ENCODE measurements around the gene CARD10.
A peak's percentile ranks its signal among the peaks of the same experiment; 100 is the strongest.
"Not testable (repeated sequence)": the region's sequence is repeated elsewhere in the genome, so short reads cannot be mapped to it uniquely, and the experiment has no call there.

CARD10 gene

GRCh38 chr22:37472418-37473006, 46.7 kb downstream of the CARD10 start:
- H3K79me2 ChIP-seq (ENCODE audit: low read length), result no peaks in the 10 kb centered on the region
- H4K20me1 ChIP-seq (ENCODE audit: insufficient read depth, low read length), result peaks cover 9% of the 10 kb centered on the region; the same call in 1 of the 2 replicates
- no peaks in the 10 kb centered on the region for H3K4me1 ChIP-seq (ENCODE audit: low read length)
- H3K4me3 ChIP-seq (ENCODE audit: low read length), result no peak overlapping the region
- no peaks in the 10 kb centered on the region for H3K27me3 ChIP-seq (ENCODE audit: low read depth, low read length)
- H2AFZ ChIP-seq (ENCODE audit: low read depth, low read length), result no peak overlapping the region
- no peak overlapping the region for H3K27ac ChIP-seq (ENCODE audit: low read length)
- peaks cover 60% of the 10 kb centered on the region for H3K36me3 ChIP-seq (replicated peaks; ENCODE audit: low read depth, low read length)
- no peaks in the 10 kb centered on the region for H3K9me3 ChIP-seq (ENCODE audit: insufficient read depth, low read length)
- H3K4me2 ChIP-seq (ENCODE audit: low read length), result no peak overlapping the region
- H3K9ac ChIP-seq (ENCODE audit: low read length), result no peak overlapping the region
- peak; percentile 85 for TF ChIP-seq CTCF (IDR thresholded peaks at IDR 0.05; ENCODE audit: low read depth, low read length)
- TF ChIP-seq EZH2phosphoT487 (IDR thresholded peaks at IDR 0.05; ENCODE audit: low read depth), result no peak

GRCh38 chr22:37471727-37472417, 47.3 kb downstream of the CARD10 start:
- Histone ChIP-seq H3K9ac (ENCODE audit: low read length) (no peak overlapping the region), H3K4me3 (ENCODE audit: low read length) (no peak overlapping the region), H3K36me3 (replicated peaks; ENCODE audit: low read depth, low read length) (peaks cover 57% of the 10 kb centered on the region), H3K79me2 (ENCODE audit: low read length) (no peaks in the 10 kb centered on the region), H4K20me1 (ENCODE audit: insufficient read depth, low read length) (peaks cover 13% of the 10 kb centered on the region; the same call in 1 of the 2 replicates), H2AFZ (ENCODE audit: low read depth, low read length) (no peak overlapping the region), H3K9me3 (ENCODE audit: insufficient read depth, low read length) (no peaks in the 10 kb centered on the region), H3K27me3 (ENCODE audit: low read depth, low read length) (no peaks in the 10 kb centered on the region), H3K27ac (ENCODE audit: low read length) (no peak overlapping the region), H3K4me2 (ENCODE audit: low read length) (no peak overlapping the region), H3K4me1 (ENCODE audit: low read length) (no peaks in the 10 kb centered on the region)
- no peak for TF ChIP-seq CTCF (IDR thresholded peaks at IDR 0.05; ENCODE audit: low read depth, low read length)
- no peak for TF ChIP-seq EZH2phosphoT487 (IDR thresholded peaks at IDR 0.05; ENCODE audit: low read depth)

GRCh38 chr22:37470087-37470445, 49.1 kb downstream of the CARD10 start:
- Histone ChIP-seq H4K20me1 (ENCODE audit: insufficient read depth, low read length) (peaks cover 13% of the 10 kb centered on the region; the same call in 1 of the 2 replicates), H3K27me3 (ENCODE audit: low read depth, low read length) (no peaks in the 10 kb centered on the region), H3K4me3 (ENCODE audit: low read length) (no peak overlapping the region), H2AFZ (ENCODE audit: low read depth, low read length) (no peak overlapping the region), H3K4me2 (ENCODE audit: low read length) (no peak overlapping the region), H3K27ac (ENCODE audit: low read length) (no peak overlapping the region), H3K36me3 (replicated peaks; ENCODE audit: low read depth, low read length) (peaks cover 60% of the 10 kb centered on the region), H3K9me3 (ENCODE audit: insufficient read depth, low read length) (no peaks in the 10 kb centered on the region), H3K79me2 (ENCODE audit: low read length) (no peaks in the 10 kb centered on the region), H3K4me1 (ENCODE audit: low read length) (peaks cover 4% of the 10 kb centered on the region), H3K9ac (ENCODE audit: low read length) (no peak overlapping the region)
- no peak for TF ChIP-seq CTCF (IDR thresholded peaks at IDR 0.05; ENCODE audit: low read depth, low read length)
- no peak for TF ChIP-seq EZH2phosphoT487 (IDR thresholded peaks at IDR 0.05; ENCODE audit: low read depth)

GRCh38 chr22:37469416-37470086, 49.7 kb downstream of the CARD10 start:
- no peak overlapping the region for H3K4me2 ChIP-seq (ENCODE audit: low read length)
- no peak overlapping the region for H3K4me3 ChIP-seq (ENCODE audit: low read length)
- no peak overlapping the region for H2AFZ ChIP-seq (ENCODE audit: low read depth, low read length)
- peaks cover 9% of the 10 kb centered on the region for H3K4me1 ChIP-seq (ENCODE audit: low read length)
- H3K36me3 ChIP-seq (replicated peaks; ENCODE audit: low read depth, low read length), result peaks cover 58% of the 10 kb centered on the region
- H3K27ac ChIP-seq (ENCODE audit: low read length), result no peak overlapping the region
- TF ChIP-seq EZH2phosphoT487 (IDR thresholded peaks at IDR 0.05; ENCODE audit: low read depth) (no peak), CTCF (IDR thresholded peaks at IDR 0.05; ENCODE audit: low read depth, low read length) (no peak)
- no peaks in the 10 kb centered on the region for H3K79me2 ChIP-seq (ENCODE audit: low read length)
- H3K9ac ChIP-seq (ENCODE audit: low read length), result no peak overlapping the region
- H4K20me1 ChIP-seq (ENCODE audit: insufficient read depth, low read length), result peaks cover 14% of the 10 kb centered on the region; the same call in 1 of the 2 replicates
- no peaks in the 10 kb centered on the region for H3K27me3 ChIP-seq (ENCODE audit: low read depth, low read length)
- no peaks in the 10 kb centered on the region for H3K9me3 ChIP-seq (ENCODE audit: insufficient read depth, low read length)

GRCh38 chr22:37468201-37468695, 51.0 kb downstream of the CARD10 start:
- peaks cover 17% of the 10 kb centered on the region for H3K4me1 ChIP-seq (ENCODE audit: low read length)
- H3K4me3 ChIP-seq (ENCODE audit: low read length); H3K9me3 ChIP-seq (ENCODE audit: insufficient read depth, low read length); H3K9ac ChIP-seq (ENCODE audit: low read length); H3K79me2 ChIP-seq (ENCODE audit: low read length); H3K27me3 ChIP-seq (ENCODE audit: low read depth, low read length); H3K27ac ChIP-seq (ENCODE audit: low read length); H3K4me2 ChIP-seq (ENCODE audit: low read length); H2AFZ ChIP-seq (ENCODE audit: low read depth, low read length): not testable (repeated sequence)
- H4K20me1 ChIP-seq (ENCODE audit: insufficient read depth, low read length), result peaks cover 18% of the 10 kb centered on the region; the same call in 1 of the 2 replicates
- peaks cover 46% of the 10 kb centered on the region for H3K36me3 ChIP-seq (replicated peaks; ENCODE audit: low read depth, low read length)
